GM10847 (cell line): ENCODE measurements around the gene TBRG4.

ENCODE experiments used
- POLR2A ChIP-seq: IDR thresholded peaks from 2 replicates; pipeline ENCODE4 v1.6.1; 2011; ENCODE audit not compliant: insufficient read length; ENCODE audit errors: extremely low read depth

The TBRG4 gene

GRCh38 chr7:45088146-45088701, 23.3 kb downstream of the TBRG4 start:
- no peak for TF ChIP-seq POLR2A

GRCh38 chr7:45087301-45088145, 24.0 kb downstream of the TBRG4 start:
- TF ChIP-seq POLR2A: no peak

GRCh38 chr7:45086331-45087065, 25.0 kb downstream of the TBRG4 start:
- no peak for TF ChIP-seq POLR2A

GRCh38 chr7:45085619-45086200, 25.8 kb downstream of the TBRG4 start:
- TF ChIP-seq POLR2A: no peak

- no peak for TF ChIP-seq POLR2A
These were observed 26.4 kb downstream of the TBRG4 start for GRCh38 chr7:45084901-45085618.

GRCh38 chr7:45084336-45084735, 27.2 kb downstream of the TBRG4 start:
- no peak for TF ChIP-seq POLR2A

- TF ChIP-seq POLR2A: no peak
These were observed 28.6 kb downstream of the TBRG4 start for GRCh38 chr7:45082831-45083331.

- no peak for TF ChIP-seq POLR2A
These were observed 29.3 kb downstream of the TBRG4 start for GRCh38 chr7:45082031-45082830.

- TF ChIP-seq POLR2A: no peak
These were observed 29.9 kb downstream of the TBRG4 start for GRCh38 chr7:45081670-45081974.

- no peak for TF ChIP-seq POLR2A
These were observed 30.4 kb downstream of the TBRG4 start for GRCh38 chr7:45080958-45081669.

GRCh38 chr7:45080265-45080957, 31.1 kb downstream of the TBRG4 start:
- no peak for TF ChIP-seq POLR2A

- TF ChIP-seq POLR2A: no peak
These were observed 33.3 kb downstream of the TBRG4 start for GRCh38 chr7:45078125-45078681.

GRCh38 chr7:45077579-45077978, 33.9 kb downstream of the TBRG4 start:
- no peak for TF ChIP-seq POLR2A
